Astrocyte of the spinal cord (primary cell): ENCODE measurements around the gene SLC2A9.

Experiments used
- DNase-seq: peaks from one replicate; pipeline ENCODE4 v3.0.0; 2011; ENCODE audit warnings: low read depth, low spot score
- H3K4me3 ChIP-seq: 2 replicates; pipeline ENCODE4 v1.5.1; 2011; ENCODE audit warnings: low read depth, mild to moderate bottlenecking, low read length, moderate library complexity
- CTCF ChIP-seq: IDR thresholded peaks from 2 replicates; pipeline ENCODE4 v1.5.1; 2012; ENCODE audit warnings: low read depth, mild to moderate bottlenecking, low read length, inconsistent platforms
- in situ Hi-C: cut with HindIII; loops from 2 replicates; pipeline ENCODE4 v1.10.0; 2017; ENCODE audit warnings: low sequenced_read_pairs

Gene SLC2A9

DNA sequence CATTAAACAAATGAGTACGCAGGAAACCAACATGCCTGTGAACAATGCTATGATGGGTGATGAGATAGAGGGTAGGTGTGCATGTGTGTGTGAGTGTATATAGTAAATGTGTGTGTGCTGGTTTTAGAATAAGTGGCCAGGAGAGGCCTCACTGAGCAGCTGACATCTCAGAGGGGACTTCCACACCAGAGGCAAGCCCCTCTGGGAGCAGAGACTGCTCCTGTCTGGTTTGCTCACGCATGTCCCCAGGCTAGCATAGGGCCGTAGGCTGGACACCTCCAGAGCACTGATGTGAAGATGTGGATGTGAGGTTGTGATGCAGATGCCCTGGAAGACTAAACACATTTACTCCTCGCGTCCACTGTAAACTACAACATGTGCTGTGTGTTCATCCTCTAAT lies 135.3 kb downstream of the SLC2A9 start:
- no peak overlapping the region for H3K4me3 ChIP-seq
- no peak for DNase-seq
- in situ Hi-C loops: no loop called here
- TF ChIP-seq CTCF: no peak

- no peak overlapping the region for H3K4me3 ChIP-seq
- in situ Hi-C loops: no loop called here
- TF ChIP-seq CTCF: no peak
- DNase-seq: no peak
These were observed 140.7 kb downstream of the SLC2A9 start for GRCh38 chr4:9880406-9881197.

DNA sequence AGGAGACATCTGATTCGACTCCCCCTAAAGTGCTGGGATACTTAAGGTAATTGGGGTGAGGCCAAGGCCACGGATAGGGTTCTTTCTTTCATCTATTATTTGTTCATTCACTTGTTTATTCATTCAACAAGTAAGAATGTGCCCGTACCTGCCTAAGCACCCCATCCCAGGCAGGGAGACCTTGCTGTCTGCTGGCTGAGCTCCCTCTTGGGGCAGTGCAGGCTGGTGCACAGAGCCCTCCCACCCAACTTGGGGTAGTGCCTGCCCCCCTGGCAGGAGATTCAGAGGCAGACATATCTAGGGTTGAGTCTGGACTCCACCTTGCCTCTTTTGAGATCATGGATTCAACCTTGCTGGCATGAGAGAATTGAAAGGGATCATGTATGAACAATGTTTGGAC lies 144.2 kb downstream of the SLC2A9 start:
- no peak for TF ChIP-seq CTCF

DNA sequence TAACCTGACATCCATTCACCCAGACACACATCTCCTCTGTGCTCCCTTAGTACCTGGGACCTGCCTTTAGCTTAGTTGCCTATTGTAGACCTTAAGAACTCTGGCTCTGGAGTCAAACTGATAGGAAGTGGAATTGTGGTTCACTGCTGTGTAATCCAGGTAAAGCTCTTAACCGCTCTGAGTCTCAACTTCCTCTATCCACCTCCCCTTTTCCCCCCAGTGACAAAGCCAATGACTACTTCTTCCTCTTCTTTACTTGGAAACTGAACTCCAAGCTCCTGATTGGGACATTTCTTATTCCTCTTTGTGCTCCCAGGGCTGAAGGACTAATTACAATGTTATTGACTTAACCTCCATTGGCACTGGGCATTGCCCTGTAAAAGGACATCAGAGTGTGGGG lies 145.8 kb downstream of the SLC2A9 start:
- no peak for TF ChIP-seq CTCF
- no peak overlapping the region for H3K4me3 ChIP-seq
- DNase-seq: no peak
- in situ Hi-C loops: no loop called here

More for the DNA sequence above, 144.2 kb downstream of the SLC2A9 start:
- in situ Hi-C loops: no loop called here
- DNase-seq: no peak
- H3K4me3 ChIP-seq: no peak overlapping the region

GRCh38 chr4:9874385-9874784 lies 146.9 kb downstream of the SLC2A9 start:
- DNase-seq: no peak
- no peak for TF ChIP-seq CTCF
- no peak overlapping the region for H3K4me3 ChIP-seq
- in situ Hi-C loops: no loop called here

DNA sequence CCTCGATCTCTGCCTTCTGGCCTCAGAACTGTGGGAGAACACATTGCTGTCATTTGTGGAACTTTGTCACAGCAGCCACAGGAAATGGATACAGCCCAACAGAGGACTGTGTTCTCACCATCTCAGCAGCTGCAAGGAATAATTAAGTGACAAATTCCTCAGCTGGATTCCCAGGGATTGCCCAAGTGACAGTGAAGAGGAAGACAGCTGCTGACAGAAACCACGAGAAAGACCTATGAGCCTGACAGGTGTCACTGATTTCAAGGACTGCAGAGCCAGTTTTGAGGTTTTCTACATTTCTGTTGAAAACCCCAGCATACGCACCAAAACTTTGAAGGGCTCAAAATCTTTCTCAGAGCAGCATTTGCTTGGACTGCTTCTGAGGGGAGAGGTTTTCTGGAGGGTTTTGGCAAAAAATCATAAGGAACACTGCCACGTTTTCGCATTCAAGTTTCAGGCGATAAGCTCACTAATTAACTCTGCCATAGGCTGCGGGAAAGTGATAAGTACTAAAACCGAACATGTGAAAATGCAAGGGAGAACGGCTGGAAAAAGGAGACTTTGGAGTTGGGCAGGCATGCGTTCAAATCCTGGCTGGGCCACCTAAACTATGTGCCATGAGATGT lies 151.0 kb downstream of the SLC2A9 start:
- no peak for TF ChIP-seq CTCF
- in situ Hi-C loops: no loop called here
- H3K4me3 ChIP-seq: no peak overlapping the region
- no peak for DNase-seq
